Transverse colon (tissue), 4 donors: ENCODE results near the gene PIK3R5. TPM values are rescaled to one million over a fixed set of nuclear protein-coding genes. Genes with fewer than 3 reads are reported as not detected.

ENCODE experiments used
- DNase-seq: peaks from one replicate; pipeline ENCODE4 v3.0.0-alpha.2; 2019
- H3K27ac ChIP-seq, 4 donors: fragments of 200-600 bp; sonication (generic); 2 replicates each; pipeline ENCODE4 v1.5.1; 2016 to 2018; ENCODE audit warnings: inconsistent platforms in 4 of 4
- H3K27me3 ChIP-seq: fragments of 200-600 bp; sonication (generic); 2 replicates; pipeline ENCODE4 v1.5.1; 2017; ENCODE audit warnings: inconsistent platforms
- H3K36me3 ChIP-seq, 4 donors: fragments of 200-600 bp; sonication (generic); 2 replicates each; pipeline ENCODE4 v1.5.1; 2017 to 2019; ENCODE audit warnings: inconsistent platforms in 4 of 4
- H3K4me1 ChIP-seq, 4 donors: fragments of 200-600 bp; sonication (generic); 2 replicates each; pipeline ENCODE4 v1.5.1; 2017 to 2020; ENCODE audit warnings: inconsistent platforms in 4 of 4
- H3K4me3 ChIP-seq, 4 donors: fragments of 200-600 bp; sonication (generic); 1 replicate in 1 of 4; 2 replicates in 3 of 4; pipeline versions ENCODE4 v1.5.1 to v1.6.1; 2017 to 2019; ENCODE audit warnings: inconsistent platforms in 4 of 4
- H3K9me3 ChIP-seq, 2 donors: fragments of 200-600 bp; sonication (generic); 2 replicates each; pipeline ENCODE4 v1.5.1; 2017 to 2019; ENCODE audit warnings: inconsistent platforms in 2 of 2
- CTCF ChIP-seq, 5 experiments: fragments of 200-600 bp in 3 of 5; fragments of 450-650 bp in 2 of 5; sonication (generic) in 3 of 5; IDR thresholded peaks; 1 replicate in 2 of 5; 2 replicates in 3 of 5; pipeline ENCODE4 v1.5.1; 2016 to 2017; ENCODE audit warnings: antibody characterized with exemption in 5 of 5, inconsistent platforms in 3 of 5, mild to moderate bottlenecking in 2 of 5, moderate library complexity in 1 of 5
- EP300 ChIP-seq: sonication (generic); formaldehyde crosslinking; IDR thresholded peaks from one replicate; pipeline ENCODE4 v1.6.1; 2017; ENCODE audit warnings: antibody characterized with exemption, low read depth
- POLR2A ChIP-seq: fragments of 450-650 bp; IDR thresholded peaks from one replicate; pipeline ENCODE4 v1.6.1; 2016; ENCODE audit warnings: antibody characterized with exemption, mild to moderate bottlenecking, moderate library complexity
- POLR2AphosphoS5 ChIP-seq, 3 donors: sonication (generic); formaldehyde crosslinking; IDR thresholded peaks; one replicate each; pipeline ENCODE4 v1.6.1; 2016; ENCODE audit warnings: antibody characterized with exemption in 3 of 3
- WGBS, 2 donors: methylation state at CpG; one replicate each; pipeline ENCODE4 v1.1.5; 2018; ENCODE audit warnings: low coverage in 1 of 2; 5-methylcytosine and 5-hydroxymethylcytosine counted together
- in situ Hi-C, 4 donors: fragments of 200-750 bp; cut with MboI; loops; one replicate each; pipeline versions ENCODE4 v1.15.0 to v1.15.1; 2017; ENCODE audit warnings: low sequenced_read_pairs in 3 of 4, low pct_ligation_motif_present in 1 of 4, low pct_unique_long_range_greater_than_20kb in 1 of 4
- intact Hi-C: fragments of 100-400 bp; cut with DNase I; formaldehyde crosslinking; loops from one replicate; pipeline ENCODE4 v1.15.1; 2023; ENCODE audit warnings: low total_unique reads
- total RNA-seq, 4 donors: library from RNA; depleted of rRNA; stranded (reverse); fragments of >200 nt; gene quantifications; one replicate each; pipeline ENCODE4 v1.1.0, GENCODE V29; 2016

The PIK3R5 gene
- total RNA-seq, 4 donors from 2014 or later, result 0.40 to 16.1 (median 10.4) TPM

- H3K4me3 ChIP-seq, result no peak overlapping the region
- DNase-seq, result no peak
- H3K9me3 ChIP-seq, result no peaks in the 10 kb centered on the region
- in situ Hi-C loops (loop anchor here (25.0 kb wide), 2 partner anchors 89 to 561 kb away; no protein-coding TSS in a partner anchor), intact Hi-C loops (no loop called here)
- H3K27ac ChIP-seq, result no peak overlapping the region
- no peaks in the 10 kb centered on the region for H3K4me1 ChIP-seq
- H3K36me3 ChIP-seq, result no peaks in the 10 kb centered on the region
- 50 to 76% methylated on average over 1 of the region's 1 CpG for WGBS, 2 donors
- H3K27me3 ChIP-seq, result no peaks in the 10 kb centered on the region
- TF ChIP-seq POLR2AphosphoS5 (IDR thresholded peaks at IDR 0.05) (no peak), EP300 (no peak), POLR2A (no peak)
Measured at GRCh38 chr17:8976638-8977037, 11.1 kb upstream of the PIK3R5 start.

- no peak overlapping the region for H3K27ac ChIP-seq
- intact Hi-C loops, result no loop called here
- H3K9me3 ChIP-seq, result no peaks in the 10 kb centered on the region
- TF ChIP-seq EP300 (no peak), POLR2A (no peak), CTCF (IDR thresholded peaks at IDR 0.05) (no peak), POLR2AphosphoS5 (IDR thresholded peaks at IDR 0.05) (no peak)
- H3K36me3 ChIP-seq, result no peaks in the 10 kb centered on the region
- H3K4me3 ChIP-seq, result no peak overlapping the region
- WGBS, 2 donors, result 80 to 84% methylated on average over 5 to 9 of the region's 9 CpGs
- H3K4me1 ChIP-seq, result no peaks in the 10 kb centered on the region
- in situ Hi-C loops, result loop anchor here (25.0 kb wide), 2 partner anchors 88 to 562 kb away; no protein-coding TSS in a partner anchor
- H3K27me3 ChIP-seq, result no peaks in the 10 kb centered on the region
- no peak for DNase-seq
Measured at GRCh38 chr17:8975091-8975725, 9.7 kb upstream of the PIK3R5 start.

GRCh38 chr17:8969901-8970300 is 4.4 kb upstream of the PIK3R5 start:
- Histone ChIP-seq H3K9me3 (no peaks in the 10 kb centered on the region), H3K4me1 (peaks cover 0 to 6% (median 5%) of the 10 kb centered on the region in 4 donors), H3K27me3 (peaks cover 18% of the 10 kb centered on the region), H3K27ac (no peak overlapping the region), H3K4me3 (no peak overlapping the region), H3K36me3 (no peaks in the 10 kb centered on the region)
- in situ Hi-C loops (no loop called here), intact Hi-C loops (no loop called here)
- DNase-seq, result no peak
- WGBS, 2 donors, result 84% methylated on average over 2 of the region's 2 CpGs
- TF ChIP-seq POLR2AphosphoS5 (IDR thresholded peaks at IDR 0.05), result no peak
- TF ChIP-seq POLR2A, result no peak
- TF ChIP-seq EP300, result no peak
- TF ChIP-seq CTCF (IDR thresholded peaks at IDR 0.05), result no peak

GRCh38 chr17:8968503-8968902 is 3.0 kb upstream of the PIK3R5 start:
- H3K4me3 ChIP-seq, result no peak overlapping the region
- TF ChIP-seq POLR2AphosphoS5 (IDR thresholded peaks at IDR 0.05), result no peak
- no peak for TF ChIP-seq EP300
- TF ChIP-seq POLR2A, result no peak
- no peak for TF ChIP-seq CTCF (IDR thresholded peaks at IDR 0.05)
- H3K36me3 ChIP-seq, result no peaks in the 10 kb centered on the region
- H3K9me3 ChIP-seq, result no peaks in the 10 kb centered on the region
- intact Hi-C loops, result no loop called here
- no peak overlapping the region for H3K27ac ChIP-seq
- 70 to 97% methylated on average over 3 of the region's 3 CpGs for WGBS, 2 donors
- peaks cover 28% of the 10 kb centered on the region for H3K27me3 ChIP-seq
- H3K4me1 ChIP-seq, result peaks cover 0 to 6% (median 5%) of the 10 kb centered on the region in 4 donors
- in situ Hi-C loops, result no loop called here
- no peak for DNase-seq

GRCh38 chr17:8967861-8968260 is 2.4 kb upstream of the PIK3R5 start:
- no peak overlapping the region for H3K27ac ChIP-seq
- no peak for TF ChIP-seq POLR2AphosphoS5 (IDR thresholded peaks at IDR 0.05)
- TF ChIP-seq EP300, result no peak
- no peaks in the 10 kb centered on the region for H3K9me3 ChIP-seq
- intact Hi-C loops, result no loop called here
- no peaks in the 10 kb centered on the region for H3K36me3 ChIP-seq
- H3K27me3 ChIP-seq, result peaks cover 28% of the 10 kb centered on the region
- peaks cover 0 to 6% (median 5%) of the 10 kb centered on the region in 4 donors for H3K4me1 ChIP-seq
- in situ Hi-C loops, result no loop called here
- H3K4me3 ChIP-seq, result no peak overlapping the region
- DNase-seq, result no peak
